ENCODE measurements around the gene CCNE1. TPM values are rescaled to one million over a fixed set of nuclear protein-coding genes. Genes with fewer than 3 reads are reported as not detected.

CCNE1 gene
- total and polyA plus RNA-seq, 2 experiments from 2014 or later: 26.1 to 38.3 TPM

- Histone ChIP-seq H3K4me2 (no peak overlapping the region), H3K27ac (ENCODE audit: low read depth) (no peak overlapping the region), H4K20me1 (replicated peaks; ENCODE audit: insufficient read depth) (no peaks in the 10 kb centered on the region), H3K36me3 (ENCODE audit: insufficient read depth) (no peaks in the 10 kb centered on the region), H3K9me2 (ENCODE audit: insufficient read depth) (no peaks in the 10 kb centered on the region), H3F3A (replicated peaks; ENCODE audit: low read depth) (no peaks in the 10 kb centered on the region), H3K4me1 (ENCODE audit: insufficient read depth) (no peaks in the 10 kb centered on the region), H3K79me2 (replicated peaks; ENCODE audit: insufficient read depth) (no peaks in the 10 kb centered on the region), H2AFZ (no peak overlapping the region), H3K27me3 (ENCODE audit: insufficient read depth) (no peaks in the 10 kb centered on the region), H3K4me3 (no peak overlapping the region)
- Mint-ChIP-seq H3K27me3 (ENCODE audit: insufficient read depth, low read depth, poor library complexity) (peaks cover 17% of the 10 kb centered on the region), H3K4me3 (no peak overlapping the region), H3K36me3 (ENCODE audit: low read depth) (no peaks in the 10 kb centered on the region), H3K27ac (no peak overlapping the region), H3K9me3 (no peaks in the 10 kb centered on the region), H3K4me1 (peaks cover 7% of the 10 kb centered on the region; the same call in 2 of the 3 replicates)
- TF ChIP-seq ETS1 (IDR thresholded peaks at IDR 0.05) (no peak), NANOG (IDR thresholded peaks at IDR 0.05; ENCODE audit: borderline replicate concordance) (no peak), ZNF462 (CRISPR knock-in tag; IDR thresholded peaks at IDR 0.05) (no peak), ZNF114 (CRISPR knock-in tag; IDR thresholded peaks at IDR 0.05) (no peak), ZNF331 (CRISPR knock-in tag; IDR thresholded peaks at IDR 0.05; ENCODE audit: low read depth) (no peak), EZH2 (IDR thresholded peaks at IDR 0.05; ENCODE audit: low read depth, unreplicated experiment) (no peak), EZH2phosphoT487 (IDR thresholded peaks at IDR 0.05; ENCODE audit: unreplicated experiment) (no peak), CREB1 (CRISPR knock-in tag; IDR thresholded peaks at IDR 0.05; ENCODE audit: low read depth) (no peak), REST (IDR thresholded peaks at IDR 0.05; ENCODE audit: unreplicated experiment) (no peak), POLR2AphosphoS5 (IDR thresholded peaks at IDR 0.05; ENCODE audit: low read depth) (no peak), JUNB (IDR thresholded peaks at IDR 0.05; ENCODE audit: unreplicated experiment) (no peak), STAT1 (IDR thresholded peaks at IDR 0.05; ENCODE audit: unreplicated experiment) (no peak)
- DNase-seq (ENCODE audit: low spot score): no peak
- ATAC-seq: no peak
Observed at GRCh38 chr19:29769997-29770396, 41.8 kb upstream of the CCNE1 start.
